T-helper 2 cell (primary cell): ENCODE data around the gene HDAC10.
A peak's percentile ranks its signal among the peaks of the same experiment; 100 is the strongest.

ENCODE experiments used
- DNase-seq, 5 experiments: peaks; one replicate each; pipeline versions ENCODE4 v3.0.0 to v3.0.0-alpha.2; 2012 to 2022

Gene HDAC10

DNA sequence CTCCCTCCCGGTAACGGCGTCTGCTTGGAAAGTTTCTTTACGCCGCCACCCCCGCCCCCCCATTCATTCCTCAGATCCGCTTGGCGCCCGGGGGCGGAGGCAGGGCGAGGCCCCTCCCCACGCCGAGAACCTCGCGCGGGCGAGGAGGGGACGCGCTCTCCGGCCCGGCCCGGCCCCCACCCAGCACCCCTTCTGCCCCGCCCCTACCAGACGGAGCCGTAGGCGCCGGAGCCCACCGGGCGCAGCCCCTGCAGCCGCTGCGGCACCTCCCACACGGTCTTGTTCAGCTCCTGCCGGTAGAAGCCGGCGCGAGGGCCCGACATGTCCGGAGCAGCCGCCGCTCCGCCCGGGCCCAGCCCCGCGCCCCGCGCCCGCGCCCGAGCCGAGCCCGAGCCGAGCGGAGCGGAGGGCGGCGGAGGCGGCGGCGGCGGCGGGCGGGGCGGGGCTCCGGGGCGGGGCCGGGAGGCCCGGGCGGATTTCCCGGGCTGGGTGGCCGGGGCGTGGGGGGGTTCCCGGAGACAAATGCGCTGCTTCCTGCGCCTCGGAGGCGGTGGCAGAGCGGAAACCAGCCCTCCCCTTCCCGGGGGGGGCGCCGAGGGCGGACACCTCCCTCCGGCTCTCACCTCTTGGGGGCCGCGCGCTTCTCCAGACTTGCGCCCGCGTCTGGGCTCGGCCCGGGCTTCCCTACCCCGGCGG lies 19.1 kb upstream of the HDAC10 start, which contains the start of gene MAPK11:
TSS of gene MAPK11 (minus strand) at position 411 of the 696 bp plus-strand sequence. CDS start at position 323, 88 bp downstream.
- DNase-seq: peak; percentile 51 to 74 (median 69)

GRCh38 chr22:50269573-50269969 lies 18.5 kb upstream of the HDAC10 start:
- DNase-seq: no peak

DNA sequence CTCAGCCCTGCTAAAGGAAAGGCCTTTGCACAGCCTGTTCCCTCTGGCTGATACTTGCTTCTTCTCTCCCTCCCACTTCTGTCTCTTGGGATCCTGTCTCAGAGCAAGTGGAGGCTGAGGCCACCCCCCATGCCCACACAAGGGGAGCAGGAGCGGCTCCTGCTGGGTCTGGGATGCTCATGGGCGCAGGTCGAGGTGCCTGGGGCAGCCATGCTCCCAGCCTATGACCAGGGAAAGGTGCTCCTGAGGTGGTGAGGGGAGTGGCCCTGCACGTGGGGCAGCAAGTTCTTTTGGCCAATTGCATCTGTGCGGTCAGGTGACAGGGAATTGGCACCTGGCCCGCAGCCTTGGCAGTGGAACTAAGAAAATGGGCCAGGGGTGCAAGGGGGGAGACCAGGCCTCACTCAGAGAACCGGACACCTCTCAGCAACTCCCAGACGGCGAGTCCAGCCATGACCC lies 17.6 kb upstream of the HDAC10 start:
- no peak for DNase-seq

DNA sequence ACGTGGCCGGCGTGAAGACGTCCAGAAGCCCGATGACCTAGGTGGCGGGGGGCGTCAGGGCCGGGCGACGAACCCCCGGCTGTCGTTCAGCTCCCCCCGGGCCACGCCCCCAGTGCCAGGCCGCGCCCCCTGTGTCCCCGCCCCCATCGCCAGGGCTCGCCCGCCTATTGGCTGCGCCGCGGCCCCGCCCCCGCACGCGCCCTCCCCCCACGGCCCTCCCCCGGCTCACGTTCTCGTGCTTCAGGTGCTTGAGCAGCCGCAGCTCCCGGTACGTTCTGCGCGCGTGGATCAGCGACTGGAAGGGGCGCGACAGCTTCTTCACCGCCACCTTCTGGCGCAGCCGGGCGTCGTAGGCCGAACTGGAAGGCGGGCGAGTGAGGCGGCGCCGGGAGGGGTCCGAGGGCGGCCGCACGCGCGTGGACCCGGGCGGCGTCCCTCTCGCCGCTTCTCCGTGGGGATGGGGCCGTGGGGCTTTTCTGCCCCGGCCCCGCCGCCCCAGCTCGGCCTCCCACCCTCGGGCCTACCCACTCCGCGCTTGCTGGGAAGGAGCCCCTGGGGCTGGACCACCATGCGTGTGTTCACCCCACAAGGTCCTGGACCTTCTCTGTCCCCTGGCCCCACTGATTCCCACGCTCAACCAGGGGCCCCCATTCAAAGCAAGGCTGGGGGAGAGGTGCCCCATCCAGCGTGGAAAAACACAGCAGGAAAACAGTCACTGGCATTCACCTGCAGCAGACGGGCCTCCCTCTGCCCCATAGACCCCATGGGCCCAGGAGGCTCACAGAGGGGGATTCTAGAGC lies 16.7 kb upstream of the HDAC10 start:
- DNase-seq: peak in 4 of 5 experiments; percentile 42 to 61 (median 51)

- no peak for DNase-seq
These were observed 15.9 kb upstream of the HDAC10 start for GRCh38 chr22:50266994-50267393.

- no peak for DNase-seq
These were observed 14.0 kb upstream of the HDAC10 start for GRCh38 chr22:50264946-50265669.

DNA sequence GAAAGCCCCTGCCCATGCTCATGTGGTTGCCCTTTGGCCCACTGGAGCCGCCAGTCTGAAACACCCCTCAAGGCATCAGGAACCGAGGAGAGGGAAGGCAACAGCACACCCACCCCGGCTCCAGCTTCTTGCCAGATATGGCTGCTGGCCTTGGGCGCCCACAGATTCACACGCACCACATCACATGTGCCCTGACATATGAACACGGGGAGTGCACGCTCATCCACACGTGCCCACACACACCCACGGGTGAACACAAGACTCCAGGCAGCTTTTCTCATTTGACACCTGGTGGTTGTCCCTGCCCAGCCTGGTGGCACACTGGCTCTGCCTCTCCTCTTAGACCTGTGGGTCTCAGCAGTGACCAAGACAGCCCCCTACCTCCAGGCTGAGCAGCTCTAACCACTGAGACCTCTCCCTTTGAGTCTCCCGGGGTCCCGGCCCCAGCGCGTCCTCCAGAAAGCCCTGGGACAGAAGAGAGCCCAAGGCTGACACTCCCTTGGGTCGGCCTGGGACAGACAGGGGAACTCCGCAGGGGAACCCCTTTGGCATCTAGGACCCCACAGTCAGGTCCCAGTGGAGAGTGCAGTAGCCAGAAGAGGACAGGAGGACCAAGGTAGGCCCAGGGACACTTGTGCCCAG lies 13.2 kb upstream of the HDAC10 start:
- DNase-seq: no peak

DNA sequence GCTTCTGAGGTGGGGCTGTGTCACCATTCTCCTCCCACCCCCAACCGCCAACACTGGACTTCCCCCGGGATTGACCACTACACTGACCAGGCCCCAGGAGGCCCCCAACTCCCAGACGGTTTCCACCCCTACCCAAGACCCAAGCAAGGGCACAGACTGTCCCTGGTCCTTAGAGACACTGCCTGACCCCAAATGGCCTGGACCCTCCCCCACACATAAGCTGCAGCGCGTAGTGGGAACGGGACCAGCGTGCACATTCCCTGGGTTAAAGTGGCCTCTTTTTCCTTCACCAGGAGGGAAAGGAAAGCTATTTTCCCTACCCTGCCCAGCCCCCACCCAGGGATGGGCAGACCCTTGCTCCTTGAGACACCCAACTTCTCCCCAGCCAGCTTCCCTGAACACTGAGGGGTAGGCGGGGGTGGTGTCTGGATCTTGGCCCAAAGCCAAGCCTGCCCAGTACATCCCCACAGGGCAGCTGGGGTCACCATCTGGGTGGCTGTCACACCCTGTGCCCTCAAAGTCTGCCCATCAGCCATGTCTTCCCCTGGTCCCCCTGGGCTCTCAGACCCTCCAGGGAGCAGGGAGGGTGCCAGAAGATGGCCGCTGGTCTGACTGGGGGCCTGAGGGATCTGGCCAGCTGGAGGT lies 12.0 kb upstream of the HDAC10 start:
- DNase-seq: no peak

DNA sequence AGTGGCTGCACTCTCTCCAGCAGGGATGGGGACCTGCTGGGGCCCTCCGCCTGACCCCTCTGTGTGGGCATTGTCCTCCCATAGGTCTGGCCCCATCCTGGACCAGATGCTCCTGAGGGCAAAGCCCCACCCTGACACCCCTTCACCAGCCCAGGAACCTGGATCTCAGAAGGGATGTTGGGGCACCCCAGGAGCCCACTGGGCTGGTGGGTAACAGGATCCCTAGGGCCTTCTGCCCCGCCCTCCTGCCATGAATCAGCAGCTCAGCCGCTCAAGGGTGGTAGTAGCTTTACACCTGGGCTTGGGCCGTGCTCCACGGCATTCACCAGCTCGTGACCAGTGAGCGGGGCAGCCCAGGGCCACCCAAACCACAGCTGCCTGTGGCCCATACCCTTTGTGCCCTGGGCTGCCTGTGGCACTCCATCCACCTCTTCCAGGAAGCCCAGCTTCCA lies 11.4 kb upstream of the HDAC10 start:
- no peak for DNase-seq

DNA sequence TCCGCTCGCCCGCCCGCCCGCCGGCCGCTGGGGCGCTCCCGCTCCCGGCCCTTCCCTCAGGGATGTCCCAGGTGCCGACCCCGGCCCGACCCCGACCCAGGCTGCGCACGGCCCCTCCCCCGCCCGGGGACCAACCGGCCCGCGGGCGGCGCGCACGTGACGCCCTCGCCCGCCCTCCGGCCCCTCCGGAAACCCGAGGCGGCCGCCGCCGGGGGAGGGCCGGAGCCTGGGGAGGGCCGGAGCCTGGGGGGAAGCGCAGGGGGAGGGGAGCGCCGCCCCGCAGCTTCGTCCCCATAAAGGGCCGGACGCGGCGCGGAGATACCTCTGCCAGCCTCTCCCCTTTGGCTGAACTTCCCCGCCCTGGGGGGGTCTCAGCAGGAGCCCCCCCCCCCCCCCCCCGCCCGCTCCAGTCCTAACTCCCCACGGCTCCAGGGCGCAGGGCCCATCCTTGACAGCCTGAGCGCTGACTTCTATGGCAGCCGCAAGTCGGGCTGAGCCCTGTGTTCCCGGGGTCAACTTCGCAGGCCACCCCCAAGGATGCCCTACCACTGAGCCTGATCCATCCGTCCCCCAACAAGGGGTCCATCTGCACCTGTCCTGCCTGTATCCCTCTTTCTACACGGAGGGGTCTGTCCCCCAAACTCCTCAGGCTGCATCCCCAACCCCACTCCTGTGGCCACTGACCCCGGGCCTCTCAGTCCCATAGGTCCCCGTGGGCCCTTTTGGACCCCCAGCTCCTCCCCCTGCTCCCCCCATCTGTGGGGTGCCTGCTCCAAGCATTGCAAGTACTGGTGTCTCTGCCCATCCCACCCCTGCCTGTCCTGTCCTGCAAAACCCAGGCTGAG lies 10.8 kb upstream of the HDAC10 start, which contains the start of gene MAPK12:
TSS of gene MAPK12 (minus strand) at position 69 of the 845 bp plus-strand sequence. CDS start 174 bp downstream, outside the sequence.
- DNase-seq: no peak

- peak in 1 of 5 experiments; percentile 52 for DNase-seq
These were observed 9.9 kb upstream of the HDAC10 start for GRCh38 chr22:50260801-50261614.

DNA sequence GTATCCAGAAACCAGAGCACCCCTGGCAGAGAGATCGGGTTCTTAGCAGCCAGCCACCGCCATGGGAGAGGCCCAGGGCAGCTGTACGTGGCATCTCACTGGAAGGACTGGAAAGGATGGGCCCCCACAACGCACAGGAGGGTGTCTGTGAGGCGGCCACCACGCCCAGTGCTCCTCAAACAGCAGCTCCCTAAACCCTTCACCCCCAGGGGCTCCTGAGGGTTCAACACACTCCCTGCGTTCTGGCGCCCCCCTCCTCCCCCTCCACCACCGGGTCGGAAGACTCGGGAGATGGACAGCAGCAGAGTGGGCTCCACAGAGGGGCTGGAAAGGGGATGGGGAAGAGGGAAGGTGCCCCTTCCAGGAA lies 9.4 kb upstream of the HDAC10 start:
- no peak for DNase-seq

DNA sequence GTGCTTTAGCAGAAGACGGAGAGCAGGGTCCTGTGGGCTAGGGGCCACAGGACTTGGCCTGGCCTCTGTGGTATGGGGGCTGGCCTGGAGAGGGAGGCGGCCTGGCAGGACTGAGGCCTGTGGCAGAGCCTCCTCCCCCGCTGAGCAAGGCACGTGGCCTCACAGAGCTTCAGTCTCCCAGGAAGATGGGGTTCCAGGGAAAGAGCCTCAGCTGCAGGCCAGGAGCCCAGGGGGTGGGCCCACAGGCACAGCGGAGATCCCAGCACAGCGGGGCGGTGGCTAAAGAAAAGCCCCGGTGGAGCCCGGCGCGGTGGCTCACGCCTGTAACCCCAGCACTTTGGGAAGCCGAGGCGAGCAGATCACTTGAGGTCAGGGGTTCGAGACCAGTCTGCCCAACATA lies 8.2 kb upstream of the HDAC10 start:
- DNase-seq: no peak

GRCh38 chr22:50258361-50259292 lies 7.6 kb upstream of the HDAC10 start:
- DNase-seq: no peak

GRCh38 chr22:50257451-50258360 lies 6.6 kb upstream of the HDAC10 start:
- DNase-seq: no peak

- DNase-seq: no peak
These were observed 6.0 kb upstream of the HDAC10 start for GRCh38 chr22:50257041-50257440.

GRCh38 chr22:50256258-50256862 lies 5.3 kb upstream of the HDAC10 start:
- DNase-seq: no peak
